Measurements from ENCODE around the gene SEMA3C. TPM values are rescaled to one million over a fixed set of nuclear protein-coding genes. Genes with fewer than 3 reads are reported as not detected.

The SEMA3C gene
- total and polyA plus RNA-seq, 2 donors (not counting 3 experiments of a cell fraction or from before 2014, with no cell fraction given), result 0.01 to 0.09 TPM

DNA sequence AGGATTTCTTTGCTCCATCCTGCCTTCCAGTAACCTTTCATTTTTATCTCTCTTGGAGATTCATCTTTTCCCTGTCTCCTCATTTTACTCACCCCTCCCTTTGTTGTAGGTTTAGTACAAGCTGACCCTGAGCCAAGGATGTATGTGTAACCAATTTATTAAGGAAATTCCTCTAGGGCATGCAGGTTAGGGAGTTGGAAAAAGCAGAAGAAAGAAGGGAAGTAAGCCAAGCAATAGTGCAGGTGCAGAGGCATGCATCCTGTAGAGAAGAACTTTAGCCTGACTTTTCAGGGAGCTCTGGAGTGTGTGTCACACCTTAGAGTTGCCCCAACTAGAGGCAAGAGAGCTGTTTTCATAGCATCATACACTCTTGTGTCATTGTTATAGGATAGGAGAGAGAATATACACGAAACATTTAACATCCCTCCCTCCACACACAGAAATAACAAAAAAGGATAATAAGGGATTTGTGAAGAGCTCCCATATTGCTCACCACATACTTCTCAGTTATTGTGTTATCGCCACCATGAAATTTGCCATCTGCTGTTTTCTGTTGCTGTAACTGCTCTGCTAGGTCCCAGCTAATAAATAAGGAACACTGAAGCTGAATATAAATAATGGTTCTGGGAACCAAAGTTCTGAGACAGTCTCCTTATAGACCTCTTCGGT lies 21.8 kb upstream of the SEMA3C start:
- Histone ChIP-seq H3K9me3 (replicated peaks; ENCODE audit: control insufficient read depth, insufficient read depth, low read length) (no peaks in the 10 kb centered on the region), H3K79me2 (ENCODE audit: control insufficient read depth, insufficient read depth, low read length) (no peaks in the 10 kb centered on the region), H3K27ac (ENCODE audit: insufficient read depth, low read depth, low read length) (peak overlapping the region; percentile 10), H3K4me1 (ENCODE audit: control insufficient read depth, extremely low read depth, insufficient read depth, low read length) (peaks cover 28% of the 10 kb centered on the region), H4K20me1 (replicated peaks; ENCODE audit: control insufficient read depth, extremely low read depth, insufficient read depth, low read length) (no peaks in the 10 kb centered on the region), H3K4me2 (ENCODE audit: insufficient read depth, low read length) (no peak overlapping the region), H2AFZ (ENCODE audit: low read depth, low read length) (no peak overlapping the region), H3K4me3 (replicated peaks in 1 of 3; ENCODE audit: insufficient read depth in 1 of 3, low read depth in 1 of 3, low read length in 3 of 3) (no peak overlapping the region), H3K27me3 (ENCODE audit: control insufficient read depth in 2 of 2, insufficient read depth in 2 of 2, low read length in 2 of 2) (no peaks in the 10 kb centered on the region), H3K9ac (replicated peaks; ENCODE audit: extremely low read depth, insufficient read depth, low read length) (no peak overlapping the region), H3K9me1 (replicated peaks; ENCODE audit: control insufficient read depth, extremely low read depth, insufficient read depth, low read length) (no peaks in the 10 kb centered on the region), H3K36me3 (ENCODE audit: control insufficient read depth in 2 of 2, extremely low read depth in 1 of 2, insufficient read depth in 2 of 2, low read length in 2 of 2) (no peaks in the 10 kb centered on the region)
- no TSS peak for BruUV-seq (replicated peaks)
- dilution Hi-C loops (cut with MboI; ENCODE audit: extremely low pct_ligation_motif_present, low sequenced_read_pairs) (no loop called here), intact Hi-C loops (cut with micrococcal nuclease) (loop anchor here (5.0 kb wide), 1 partner anchor 1097 kb away; no protein-coding TSS in a partner anchor)
- DNase-seq (ENCODE audit: low read depth, low spot score) (no peak), FAIRE-seq (no peak)
- ChIA-PET POLR2A (interaction anchor here (0.7 kb wide), 1 partner anchor 15 kb away, joined by 4 read pairs; no protein-coding TSS in a partner anchor), CTCF (interaction anchor here (1.1 to 1.3 kb wide), 2 partner anchors 22 to 24 kb away, joined by 4 to 6 read pairs; partner anchors contain the start of gene SEMA3C)
- TF ChIP-seq MYC (IDR thresholded peaks at IDR 0.05; ENCODE audit: low read depth, low read length), result no peak
- TF ChIP-seq GATA2 (IDR thresholded peaks at IDR 0.05; ENCODE audit: insufficient read depth, insufficient read length, low read depth, low read length), result no peak
- no peak for TF ChIP-seq JUN (IDR thresholded peaks at IDR 0.05; ENCODE audit: borderline replicate concordance, insufficient read depth, insufficient read length, low read depth)
- TF ChIP-seq EZH2 (IDR thresholded peaks at IDR 0.05; ENCODE audit: borderline replicate concordance, low read depth, low read length, severe bottlenecking), result no peak
- TF ChIP-seq POLR2AphosphoS5 (IDR thresholded peaks at IDR 0.05; ENCODE audit: insufficient read depth, low read depth, low read length), result no peak
- TF ChIP-seq POLR2A (IDR thresholded peaks at IDR 0.05; ENCODE audit: low read depth, low read length), result no peak
- TF ChIP-seq, protein P1, sequence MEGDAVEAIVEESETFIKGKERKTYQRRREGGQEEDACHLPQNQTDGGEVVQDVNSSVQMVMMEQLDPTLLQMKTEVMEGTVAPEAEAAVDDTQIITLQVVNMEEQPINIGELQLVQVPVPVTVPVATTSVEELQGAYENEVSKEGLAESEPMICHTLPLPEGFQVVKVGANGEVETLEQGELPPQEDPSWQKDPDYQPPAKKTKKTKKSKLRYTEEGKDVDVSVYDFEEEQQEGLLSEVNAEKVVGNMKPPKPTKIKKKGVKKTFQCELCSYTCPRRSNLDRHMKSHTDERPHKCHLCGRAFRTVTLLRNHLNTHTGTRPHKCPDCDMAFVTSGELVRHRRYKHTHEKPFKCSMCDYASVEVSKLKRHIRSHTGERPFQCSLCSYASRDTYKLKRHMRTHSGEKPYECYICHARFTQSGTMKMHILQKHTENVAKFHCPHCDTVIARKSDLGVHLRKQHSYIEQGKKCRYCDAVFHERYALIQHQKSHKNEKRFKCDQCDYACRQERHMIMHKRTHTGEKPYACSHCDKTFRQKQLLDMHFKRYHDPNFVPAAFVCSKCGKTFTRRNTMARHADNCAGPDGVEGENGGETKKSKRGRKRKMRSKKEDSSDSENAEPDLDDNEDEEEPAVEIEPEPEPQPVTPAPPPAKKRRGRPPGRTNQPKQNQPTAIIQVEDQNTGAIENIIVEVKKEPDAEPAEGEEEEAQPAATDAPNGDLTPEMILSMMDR (IDR thresholded peaks at IDR 0.05; ENCODE audit: extremely low read depth in 1 of 2, insufficient read depth in 1 of 2, low read depth in 1 of 2, low read length in 2 of 2), result no peak
- TF ChIP-seq, protein P2, sequence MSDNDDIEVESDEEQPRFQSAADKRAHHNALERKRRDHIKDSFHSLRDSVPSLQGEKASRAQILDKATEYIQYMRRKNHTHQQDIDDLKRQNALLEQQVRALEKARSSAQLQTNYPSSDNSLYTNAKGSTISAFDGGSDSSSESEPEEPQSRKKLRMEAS (IDR thresholded peaks at IDR 0.05; ENCODE audit: insufficient read depth, insufficient read length), result no peak
